ENCODE measurements around the gene CAPG.
"Not testable (repeated sequence)": the region's sequence is repeated elsewhere in the genome, so short reads cannot be mapped to it uniquely, and the experiment has no call there.

Gene CAPG

DNA sequence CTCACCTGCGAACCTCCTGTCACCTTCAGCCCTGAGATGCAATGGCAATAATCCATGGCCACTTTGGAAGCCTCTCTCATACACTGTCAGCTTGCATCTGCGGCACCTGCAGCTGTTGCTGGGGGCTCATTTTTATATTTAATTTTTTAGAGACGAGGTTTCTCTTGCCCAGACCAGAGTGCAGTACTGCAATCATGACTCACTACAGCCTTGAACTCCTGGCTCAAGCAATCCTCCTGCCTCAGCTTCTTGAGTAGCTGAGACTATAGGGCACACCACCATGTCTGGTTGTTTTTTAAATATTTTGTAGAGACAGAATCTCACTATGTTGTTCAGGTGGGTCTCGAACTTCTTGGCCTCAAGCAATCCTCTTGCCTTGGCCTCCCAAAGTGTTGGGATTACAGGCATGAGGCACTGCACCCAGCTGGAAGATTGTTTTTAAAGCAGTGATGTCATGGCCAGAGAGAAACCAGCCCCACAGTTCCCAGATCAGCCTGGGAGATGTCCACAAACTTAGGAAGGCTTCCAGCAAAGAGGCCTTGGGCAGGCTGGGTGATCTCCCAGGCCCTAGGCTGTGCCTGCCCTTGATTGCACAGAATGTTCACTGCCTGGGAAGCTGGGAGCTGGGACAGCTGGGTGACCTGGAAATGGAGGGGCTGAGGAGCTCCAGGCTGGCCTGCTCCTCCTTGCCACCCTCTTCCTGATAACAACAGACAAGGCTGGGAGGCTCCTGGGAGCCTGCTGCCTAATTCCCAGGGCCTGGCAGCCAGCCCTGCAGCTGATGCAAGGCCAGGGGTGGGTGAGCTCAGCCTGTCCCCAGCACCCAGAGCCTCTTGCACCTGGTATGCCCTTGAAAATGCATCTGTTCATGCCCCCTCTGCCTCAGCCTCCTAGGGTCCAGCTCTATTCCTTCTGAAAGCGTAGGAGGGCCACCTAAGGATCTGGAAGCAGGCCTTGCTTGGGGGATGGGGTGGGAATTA lies 35.4 kb upstream of the CAPG start:
- no peaks in the 10 kb centered on the region for H3K36me3 ChIP-seq (replicated peaks)
- H3K9me3 ChIP-seq = no peaks in the 10 kb centered on the region
- in situ Hi-C loops (cut with MboI; ENCODE audit: low sequenced_read_pairs) = no loop called here
- H3K27me3 ChIP-seq (ENCODE audit: low read depth) = no peaks in the 10 kb centered on the region
- no peak overlapping the region for H3K4me3 ChIP-seq
- H3K4me1 ChIP-seq = no peaks in the 10 kb centered on the region
- DNase-seq (ENCODE audit: low spot score in 2 of 2) = peak in 1 of 2 experiments; percentile 25

DNA sequence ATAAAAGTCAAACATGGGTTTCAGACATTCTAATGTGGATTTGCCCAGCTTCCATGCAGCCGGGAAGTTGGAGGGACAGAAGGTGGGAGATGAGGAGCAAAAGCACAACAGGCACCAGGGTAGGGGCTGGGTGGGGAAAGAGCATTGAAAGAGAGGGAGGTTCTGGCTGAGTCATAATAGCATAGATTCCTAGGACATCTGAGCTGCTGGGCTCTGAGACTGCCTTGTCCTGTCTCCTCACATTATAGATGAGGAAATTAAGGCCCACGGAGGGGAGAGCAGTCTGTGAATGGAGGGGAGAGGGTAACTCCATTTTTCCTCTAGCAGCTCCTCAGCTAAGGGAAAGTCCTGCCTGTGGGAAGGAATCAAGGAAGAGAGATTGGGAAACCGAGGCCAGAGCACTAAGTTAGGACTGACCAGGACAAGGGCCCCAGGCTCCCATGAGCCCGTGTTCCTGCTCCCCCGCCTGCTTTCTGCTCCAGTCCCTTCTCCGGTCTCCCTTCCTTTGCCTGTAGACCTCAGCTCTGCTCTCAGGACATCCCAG lies 34.5 kb upstream of the CAPG start:
- H3K4me1 ChIP-seq = no peaks in the 10 kb centered on the region
- no peaks in the 10 kb centered on the region for H3K27me3 ChIP-seq (ENCODE audit: low read depth)
- no peak overlapping the region for H3K4me3 ChIP-seq
- H3K36me3 ChIP-seq (replicated peaks) = no peaks in the 10 kb centered on the region
- in situ Hi-C loops (cut with MboI; ENCODE audit: low sequenced_read_pairs) = no loop called here
- DNase-seq (ENCODE audit: low spot score in 2 of 2) = no peak
- no peaks in the 10 kb centered on the region for H3K9me3 ChIP-seq

DNA sequence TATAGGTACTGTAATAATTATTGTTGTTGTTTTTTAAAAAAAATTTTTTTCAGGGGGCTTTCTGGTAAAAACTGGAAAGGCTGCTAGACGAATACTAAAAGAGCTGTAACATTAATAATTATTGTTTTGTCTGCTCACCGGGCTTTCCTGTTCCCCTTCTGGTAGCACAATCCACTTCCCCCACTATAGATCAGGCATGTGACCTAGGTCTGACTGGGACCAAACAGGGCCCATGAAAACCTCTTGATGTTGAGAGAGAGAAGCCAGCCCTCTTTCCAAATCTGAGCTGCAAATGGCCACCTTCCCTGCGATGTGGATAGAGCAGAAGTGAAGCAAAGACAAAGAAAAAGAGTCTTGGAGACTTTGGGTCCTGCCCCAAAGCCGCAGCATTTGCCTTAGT lies 31.7 kb upstream of the CAPG start:
- Histone ChIP-seq H3K36me3 (replicated peaks) (no peaks in the 10 kb centered on the region), H3K4me3 (no peak overlapping the region), H3K27me3 (ENCODE audit: low read depth) (no peaks in the 10 kb centered on the region), H3K4me1 (peaks cover 14% of the 10 kb centered on the region), H3K9me3 (no peaks in the 10 kb centered on the region)
- in situ Hi-C loops (cut with MboI; ENCODE audit: low sequenced_read_pairs) = no loop called here
- DNase-seq (ENCODE audit: low spot score in 2 of 2) = no peak

DNA sequence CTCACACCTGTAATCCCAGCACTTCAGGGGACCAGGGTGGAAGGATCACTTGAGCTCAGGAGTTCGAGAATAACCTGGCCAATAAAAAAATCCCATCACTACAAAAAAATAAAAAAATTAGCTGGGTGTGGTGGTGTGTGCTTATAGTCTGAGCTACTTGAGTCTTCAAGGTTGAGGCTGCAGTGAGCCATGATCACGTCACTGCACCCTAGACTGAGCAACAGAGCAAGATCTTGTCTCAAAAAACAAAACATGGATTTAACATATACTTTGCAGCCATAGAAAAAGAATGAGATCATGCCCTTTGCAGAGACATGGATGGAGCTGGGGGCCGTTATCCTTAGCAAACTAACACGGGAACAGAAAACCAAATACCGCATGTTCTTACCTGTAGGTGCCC lies 30.6 kb upstream of the CAPG start:
- Histone ChIP-seq H3K4me1 (peaks cover 15% of the 10 kb centered on the region), H3K36me3 (replicated peaks) (no peaks in the 10 kb centered on the region), H3K9me3 (no peaks in the 10 kb centered on the region), H3K27me3 (ENCODE audit: low read depth) (no peaks in the 10 kb centered on the region), H3K4me3 (no peak overlapping the region)
- no peak for DNase-seq (ENCODE audit: low spot score in 2 of 2)
- in situ Hi-C loops (cut with MboI; ENCODE audit: low sequenced_read_pairs) = no loop called here

DNA sequence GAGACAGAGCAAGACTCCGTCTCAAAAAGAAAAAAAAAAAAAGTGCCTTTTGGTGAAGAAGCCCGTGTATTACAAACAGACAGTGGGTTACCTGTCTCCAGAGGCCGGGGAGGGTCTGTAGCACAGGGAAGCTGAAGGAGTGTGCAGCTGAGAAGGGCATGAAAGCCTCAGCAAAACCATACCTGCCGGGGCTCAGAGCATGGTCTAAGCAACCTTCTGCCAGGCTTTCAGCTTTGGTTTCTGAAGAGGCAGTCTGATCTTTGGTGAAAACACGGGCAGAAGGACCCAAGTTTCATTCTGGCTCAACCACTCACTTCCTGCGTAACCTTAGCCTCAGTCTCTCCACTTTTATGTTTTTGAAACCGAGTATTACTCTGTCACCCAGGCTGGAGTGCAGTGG lies 29.8 kb upstream of the CAPG start:
- Histone ChIP-seq H3K9me3 (no peaks in the 10 kb centered on the region), H3K4me3 (no peak overlapping the region), H3K36me3 (replicated peaks) (no peaks in the 10 kb centered on the region), H3K4me1 (peaks cover 15% of the 10 kb centered on the region), H3K27me3 (ENCODE audit: low read depth) (no peaks in the 10 kb centered on the region)
- in situ Hi-C loops (cut with MboI; ENCODE audit: low sequenced_read_pairs) = loop anchor here (10.0 kb wide), 1 partner anchor 175 kb away; the partner anchor contains the start of genes C2orf68 and USP39
- no peak for DNase-seq (ENCODE audit: low spot score in 2 of 2)

DNA sequence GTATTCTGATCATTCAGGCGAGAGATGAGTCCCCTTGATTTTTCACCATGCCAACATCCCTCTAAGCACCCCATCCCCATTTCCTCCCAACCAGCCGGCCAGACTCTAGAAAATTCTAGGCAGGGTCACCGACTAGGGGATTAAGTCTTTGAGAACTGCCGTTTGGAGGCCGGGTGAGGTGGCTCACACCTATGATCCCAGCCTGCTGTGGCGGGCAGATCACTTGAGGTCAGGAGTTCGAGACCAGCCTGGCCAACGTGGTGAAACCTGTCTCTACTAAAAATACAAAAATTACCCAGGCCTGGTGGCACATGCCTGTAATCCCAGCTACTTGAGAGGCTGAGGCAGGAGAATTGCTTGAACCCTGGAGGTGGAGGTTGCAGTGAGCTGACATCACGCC lies 29.4 kb upstream of the CAPG start:
- not testable (repeated sequence) for DNase-seq (ENCODE audit: low spot score in 2 of 2); H3K4me3 ChIP-seq; H3K36me3 ChIP-seq (replicated peaks); H3K27me3 ChIP-seq (ENCODE audit: low read depth); H3K9me3 ChIP-seq
- in situ Hi-C loops (cut with MboI; ENCODE audit: low sequenced_read_pairs) = loop anchor here (10.0 kb wide), 1 partner anchor 175 kb away; the partner anchor contains the start of genes C2orf68 and USP39
- peaks cover 15% of the 10 kb centered on the region for H3K4me1 ChIP-seq

DNA sequence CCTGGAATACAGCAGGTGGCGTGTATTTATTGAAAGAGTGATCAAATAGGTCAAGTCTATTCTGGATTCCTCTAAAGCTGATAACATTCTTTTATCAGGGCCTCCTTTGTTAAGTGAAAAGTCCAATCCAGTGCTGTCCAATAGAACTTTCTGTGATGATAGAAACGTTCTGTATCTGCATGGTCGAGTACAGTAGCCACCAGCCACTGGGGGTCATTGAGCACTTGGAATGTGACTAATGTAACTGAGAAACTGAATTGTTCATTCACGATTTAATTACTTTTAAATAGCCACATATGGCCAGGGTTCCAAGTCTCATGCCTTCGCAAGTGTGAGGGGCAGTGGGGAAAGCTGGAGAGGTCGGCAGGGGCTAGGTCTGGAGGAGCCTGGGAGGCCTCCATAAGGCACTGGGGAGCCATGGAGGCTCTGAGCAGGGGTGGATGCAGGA lies 28.9 kb upstream of the CAPG start:
- Histone ChIP-seq H3K4me1 (peaks cover 15% of the 10 kb centered on the region), H3K4me3 (no peak overlapping the region), H3K27me3 (ENCODE audit: low read depth) (no peaks in the 10 kb centered on the region), H3K9me3 (no peaks in the 10 kb centered on the region), H3K36me3 (replicated peaks) (no peaks in the 10 kb centered on the region)
- in situ Hi-C loops (cut with MboI; ENCODE audit: low sequenced_read_pairs) = loop anchor here (10.0 kb wide), 1 partner anchor 176 kb away; the partner anchor contains the start of genes C2orf68 and USP39
- DNase-seq (ENCODE audit: low spot score in 2 of 2) = no peak

DNA sequence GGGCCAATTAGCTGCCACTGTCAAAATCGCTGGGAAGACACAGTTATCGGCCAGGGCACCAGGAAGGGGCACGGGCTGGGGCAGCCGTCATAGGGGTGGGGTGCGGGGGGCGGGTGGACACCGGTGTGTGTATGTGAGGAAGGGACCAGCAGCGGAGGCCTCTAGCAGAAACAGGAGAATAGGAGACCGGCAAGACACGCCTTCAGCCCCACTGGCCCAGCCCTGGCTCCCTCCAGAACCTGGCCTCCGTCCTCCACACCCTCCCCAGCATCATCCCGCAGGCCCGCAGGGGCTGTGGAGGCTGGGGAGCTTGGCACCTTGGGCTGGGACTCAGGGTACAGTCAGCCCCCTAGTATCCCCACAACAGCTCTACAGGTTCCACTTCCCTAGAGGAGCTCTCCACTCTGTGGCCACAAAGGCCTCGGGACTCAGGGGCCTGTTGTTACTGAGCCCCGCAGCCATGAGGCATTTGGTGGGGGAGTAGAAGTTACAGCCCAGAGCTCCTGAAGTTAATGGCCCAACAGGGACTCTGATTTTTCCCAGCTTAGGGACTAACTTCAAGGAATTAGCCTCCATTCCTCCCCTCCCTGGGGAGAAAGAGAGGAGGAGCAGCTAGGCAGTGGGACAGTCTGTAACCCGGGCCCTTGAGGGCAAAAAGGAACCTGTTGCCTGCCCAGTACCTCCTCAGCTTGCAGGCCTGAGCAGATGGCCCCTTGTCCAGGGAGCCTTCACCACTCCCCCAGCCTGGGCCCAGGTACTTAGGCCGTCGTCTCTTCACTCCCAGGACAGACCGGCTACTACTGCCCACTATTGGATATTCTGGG lies 28.2 kb upstream of the CAPG start:
- no peaks in the 10 kb centered on the region for H3K9me3 ChIP-seq
- peaks cover 15% of the 10 kb centered on the region for H3K4me1 ChIP-seq
- in situ Hi-C loops (cut with MboI; ENCODE audit: low sequenced_read_pairs) = loop anchor here (10.0 kb wide), 1 partner anchor 176 kb away; the partner anchor contains the start of genes C2orf68 and USP39
- H3K4me3 ChIP-seq = peak overlapping the region; percentile 29
- H3K36me3 ChIP-seq (replicated peaks) = no peaks in the 10 kb centered on the region
- peak in 1 of 2 experiments; percentile 45 for DNase-seq (ENCODE audit: low spot score in 2 of 2)
- H3K27me3 ChIP-seq (ENCODE audit: low read depth) = no peaks in the 10 kb centered on the region

DNA sequence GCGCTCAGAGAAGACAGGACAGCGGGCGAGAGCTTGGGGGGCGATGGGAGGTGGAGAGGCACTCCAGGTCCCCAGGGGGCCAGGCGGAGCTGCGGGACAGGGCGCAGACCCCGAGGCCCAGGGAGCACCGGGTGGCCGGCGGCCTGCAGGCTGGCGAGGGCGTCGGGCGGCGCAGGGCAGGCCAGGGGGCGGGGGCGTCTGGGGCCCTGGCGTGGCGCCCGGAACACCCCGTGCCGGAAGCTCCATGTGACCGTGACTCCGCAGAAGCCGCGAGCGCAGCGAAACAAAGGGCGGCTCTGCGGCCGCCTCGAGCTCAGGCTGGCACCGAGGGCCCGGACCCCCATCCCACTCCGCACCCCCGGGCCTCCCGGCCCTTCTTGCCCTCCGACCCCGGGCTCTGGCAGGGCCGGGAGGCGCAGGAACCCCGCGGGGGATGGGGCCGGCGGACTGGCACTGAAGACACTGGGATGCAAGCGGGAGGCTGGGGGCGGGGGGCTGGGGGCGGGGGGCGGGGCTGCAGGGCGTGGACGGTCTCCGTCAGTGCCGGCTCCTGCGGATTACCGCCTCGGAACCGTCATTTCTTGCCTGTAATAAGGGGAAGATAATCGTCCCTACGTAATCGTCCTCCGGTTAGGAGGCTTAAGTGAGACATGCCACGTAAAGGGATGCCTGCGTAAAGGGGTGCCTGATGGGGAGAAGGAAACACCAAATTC lies 27.5 kb upstream of the CAPG start:
- Histone ChIP-seq H3K4me3 (peak overlapping the region; percentile 29), H3K27me3 (ENCODE audit: low read depth) (no peaks in the 10 kb centered on the region), H3K4me1 (peaks cover 15% of the 10 kb centered on the region), H3K36me3 (replicated peaks) (no peaks in the 10 kb centered on the region), H3K9me3 (no peaks in the 10 kb centered on the region)
- peak; percentile 75 to 86 for DNase-seq (ENCODE audit: low spot score in 2 of 2)
- in situ Hi-C loops (cut with MboI; ENCODE audit: low sequenced_read_pairs) = loop anchor here (10.0 kb wide), 1 partner anchor 177 kb away; the partner anchor contains the start of genes C2orf68 and USP39

DNA sequence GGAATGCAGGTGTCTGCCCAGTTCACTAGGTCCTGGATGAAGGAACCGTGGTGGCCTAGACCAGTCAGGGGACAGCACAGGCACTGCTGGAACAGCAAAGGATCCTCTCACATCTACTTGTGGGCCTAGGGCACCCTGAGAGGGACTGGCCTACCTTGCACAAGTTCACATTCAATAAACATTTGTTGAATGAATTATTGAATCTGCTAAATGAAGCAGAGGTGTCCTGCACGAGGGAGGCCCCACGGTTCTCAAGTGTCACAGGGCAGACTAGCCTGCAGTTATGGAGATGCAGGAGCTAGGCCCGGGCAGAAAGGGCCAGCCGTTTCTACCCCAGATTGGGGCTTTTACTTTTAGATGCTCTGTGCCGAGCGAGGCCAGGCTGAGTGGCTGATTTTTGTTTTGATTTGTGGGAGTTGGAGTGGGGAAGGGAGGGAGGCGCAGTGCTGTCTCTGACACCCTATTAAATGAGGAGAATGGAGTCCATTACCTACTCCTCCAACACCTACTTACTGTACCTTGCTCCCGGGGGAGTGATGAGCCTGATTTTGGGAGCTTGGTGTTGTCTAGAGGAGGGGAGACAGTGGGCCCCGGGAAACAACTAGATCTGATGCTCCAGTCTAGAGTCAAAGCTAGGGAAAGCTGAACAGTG lies 26.8 kb upstream of the CAPG start:
- Histone ChIP-seq H3K4me3 (no peak overlapping the region), H3K4me1 (peaks cover 15% of the 10 kb centered on the region), H3K27me3 (ENCODE audit: low read depth) (no peaks in the 10 kb centered on the region), H3K9me3 (no peaks in the 10 kb centered on the region), H3K36me3 (replicated peaks) (no peaks in the 10 kb centered on the region)
- no peak for DNase-seq (ENCODE audit: low spot score in 2 of 2)
- in situ Hi-C loops (cut with MboI; ENCODE audit: low sequenced_read_pairs) = loop anchor here (10.0 kb wide), 1 partner anchor 178 kb away; the partner anchor contains the start of genes C2orf68 and USP39

DNA sequence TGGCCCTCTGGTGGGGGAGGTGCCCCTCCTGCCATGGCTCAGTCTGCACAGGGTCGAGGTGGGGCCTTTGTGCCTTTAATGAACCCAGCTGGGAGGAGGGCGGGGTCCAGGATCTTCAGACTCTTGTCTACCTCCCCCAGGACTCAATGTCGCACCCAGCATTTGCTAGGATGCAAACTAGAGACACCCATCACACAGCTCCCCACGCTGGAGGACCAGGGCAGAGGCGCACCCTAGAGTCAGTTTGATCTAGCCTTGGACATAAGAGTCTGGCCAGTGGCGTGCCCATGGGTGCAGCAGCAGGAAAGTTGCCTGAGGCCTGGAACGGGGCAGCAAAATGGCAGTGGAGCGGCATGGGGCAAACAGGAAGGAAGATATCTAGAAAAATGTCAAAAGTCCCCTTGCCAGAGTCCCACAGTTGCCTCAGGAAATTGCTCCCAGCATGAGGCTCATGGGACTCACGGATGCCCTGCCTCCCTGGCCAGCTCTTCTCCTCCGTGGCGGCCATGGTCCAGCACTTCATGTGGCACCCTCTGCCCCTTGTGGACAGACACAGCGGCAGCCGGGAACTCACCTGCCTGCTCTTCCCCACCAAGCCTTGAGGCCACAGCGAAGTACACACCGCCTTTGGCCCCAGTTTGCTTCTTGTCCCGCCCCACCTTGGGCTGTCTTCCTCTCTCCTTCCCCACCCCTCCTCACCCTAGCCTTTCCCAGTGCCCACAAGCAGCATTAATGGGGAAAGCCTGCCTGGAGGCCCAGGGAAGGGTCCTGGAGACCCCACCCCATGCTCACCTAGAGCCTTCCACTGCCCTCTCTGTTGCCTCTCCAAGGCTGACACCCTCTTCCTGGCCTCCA lies 26.0 kb upstream of the CAPG start:
- Histone ChIP-seq H3K27me3 (ENCODE audit: low read depth) (no peaks in the 10 kb centered on the region), H3K9me3 (no peaks in the 10 kb centered on the region), H3K4me1 (peaks cover 15% of the 10 kb centered on the region), H3K36me3 (replicated peaks) (no peaks in the 10 kb centered on the region), H3K4me3 (no peak overlapping the region)
- in situ Hi-C loops (cut with MboI; ENCODE audit: low sequenced_read_pairs) = loop anchor here (10.0 kb wide), 1 partner anchor 179 kb away; the partner anchor contains the start of genes C2orf68 and USP39
- DNase-seq (ENCODE audit: low spot score in 2 of 2) = no peak

All from HAP-1 (cell line).